GM21381 (cell line): Measurements from ENCODE around the gene TCF12.

Source experiments
- ATAC-seq: cut with Tn5 transposase; IDR thresholded peaks from one replicate; pipeline ENCODE4 v1.9.1; 2021; ENCODE audit warnings: mild to moderate bottlenecking, moderate library complexity; ENCODE audit not compliant: unreplicated experiment

The TCF12 gene

GRCh38 chr15:57327985-57328471, 409.6 kb downstream of the TCF12 start:
- no peak for ATAC-seq

DNA sequence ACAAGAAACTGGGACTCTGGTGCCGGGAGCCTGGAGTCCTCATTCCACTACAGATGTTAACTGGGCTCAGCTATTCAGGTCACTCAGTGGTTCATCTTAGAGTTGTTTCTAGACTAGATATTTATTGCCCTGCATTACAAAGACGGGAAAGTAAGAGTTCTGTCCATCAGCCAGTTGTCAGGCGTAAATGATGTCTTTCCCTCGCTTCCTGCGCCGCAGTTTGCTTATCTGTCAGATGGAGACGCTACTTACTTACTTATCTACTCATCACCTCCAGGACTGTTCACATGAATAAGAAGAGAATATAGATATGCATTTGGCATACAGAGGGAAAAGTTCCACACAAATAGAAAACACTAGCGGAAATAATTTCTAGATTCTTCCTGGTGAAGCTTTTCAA, 410.0 kb downstream of the TCF12 start:
- no peak for ATAC-seq

GRCh38 chr15:57328897-57329296, 410.5 kb downstream of the TCF12 start:
- ATAC-seq, result no peak

DNA sequence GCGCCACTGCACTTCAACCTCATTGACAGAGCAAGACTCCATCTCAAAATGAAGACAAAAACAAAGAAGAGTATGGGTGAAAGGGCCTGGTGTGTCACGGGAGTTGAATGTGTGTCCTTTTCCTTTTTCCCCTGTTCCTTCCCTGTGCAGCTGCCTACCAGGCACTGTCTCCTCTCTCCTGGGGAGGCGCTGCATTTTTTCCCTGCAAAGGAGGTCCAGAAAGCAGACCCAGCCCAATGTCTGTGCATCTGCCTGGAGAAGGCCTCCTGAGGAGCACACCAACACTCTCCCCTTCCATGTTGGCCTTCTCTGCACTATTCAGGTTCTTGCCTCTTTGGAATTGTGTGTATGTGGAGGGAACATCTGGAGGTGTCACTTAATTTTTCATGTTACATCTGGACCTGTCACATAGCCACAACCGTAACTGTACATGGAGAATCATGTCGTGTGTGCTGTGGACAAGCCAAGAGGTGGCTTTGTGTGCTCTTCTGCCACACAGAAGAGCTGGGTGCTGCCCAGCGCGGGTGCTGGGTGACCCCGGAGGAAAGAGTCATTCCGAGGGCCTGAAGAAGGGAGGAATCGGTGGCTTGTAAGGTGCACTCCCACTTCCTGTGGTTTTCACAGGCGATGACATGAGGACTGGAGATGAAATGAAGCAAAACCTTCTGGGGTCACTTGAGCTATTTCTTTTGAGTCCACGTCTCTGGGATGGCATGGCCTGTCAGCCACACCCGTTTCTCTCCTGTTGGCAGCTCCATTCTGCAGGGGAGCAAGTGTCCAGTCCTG, 411.3 kb downstream of the TCF12 start:
- ATAC-seq, result no peak

GRCh38 chr15:57330619-57331340, 412.3 kb downstream of the TCF12 start:
- no peak for ATAC-seq

DNA sequence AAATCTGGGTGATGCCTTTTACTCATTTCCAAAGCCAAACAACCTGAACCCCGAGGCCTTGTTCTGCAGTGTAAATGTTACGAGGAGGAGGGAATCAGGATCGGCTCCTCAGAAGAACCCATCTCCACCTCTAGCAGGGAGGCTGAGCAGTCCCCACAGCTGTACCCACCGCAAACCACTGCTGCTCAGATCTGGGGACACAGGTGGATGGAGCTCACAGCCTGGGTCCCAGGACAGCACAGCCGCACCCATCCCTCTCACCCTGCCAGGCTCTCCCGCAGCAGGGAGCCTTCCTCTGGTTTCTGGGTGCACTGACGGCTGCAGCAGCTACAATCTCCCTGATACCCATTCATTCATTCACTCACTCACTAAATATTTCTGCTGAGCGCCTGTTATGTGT, 413.9 kb downstream of the TCF12 start:
- no peak for ATAC-seq

DNA sequence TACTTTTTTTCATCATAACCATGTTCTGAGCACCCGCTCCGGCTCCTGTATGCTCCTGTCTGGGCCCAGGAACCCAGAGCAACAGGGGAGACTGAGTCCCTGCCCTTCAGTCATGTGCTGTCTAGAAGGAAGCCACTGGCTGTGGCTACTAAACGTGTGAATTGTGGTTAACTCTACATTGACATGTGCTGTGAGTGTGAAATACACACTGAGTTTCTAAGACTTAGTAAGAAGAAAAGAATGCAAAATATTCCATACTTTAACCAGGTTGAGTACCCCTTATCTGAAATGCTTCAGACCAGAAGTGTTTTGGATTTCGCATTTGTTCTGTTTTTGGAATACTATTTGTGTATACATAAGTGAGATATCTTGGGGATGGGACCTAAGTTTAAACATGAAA, 415.0 kb downstream of the TCF12 start:
- no peak for ATAC-seq

GRCh38 chr15:57334257-57334656, 415.8 kb downstream of the TCF12 start:
- no peak for ATAC-seq

DNA sequence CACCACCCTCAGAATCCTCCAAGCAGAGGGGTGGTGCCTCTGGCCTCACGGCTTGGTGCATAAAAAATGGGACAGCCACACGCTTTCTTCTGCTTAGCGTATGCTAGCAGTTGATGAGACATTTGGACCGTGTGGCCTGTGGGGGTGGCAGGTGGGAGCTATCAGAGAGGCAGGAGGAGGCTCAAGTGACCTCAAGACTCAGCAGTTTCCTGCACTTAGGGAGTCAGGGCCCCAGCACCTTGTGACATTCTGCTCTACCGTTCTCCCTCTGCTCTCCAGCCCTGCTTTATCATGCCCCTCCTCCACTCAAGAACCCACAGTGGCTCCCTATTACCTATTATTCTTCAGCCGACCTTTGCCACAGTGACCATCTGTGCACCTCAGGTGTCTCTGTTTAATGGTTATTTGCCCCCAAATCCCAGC, 416.9 kb downstream of the TCF12 start:
- ATAC-seq, result no peak

- ATAC-seq, result no peak
Observed at GRCh38 chr15:57335719-57336118, 417.3 kb downstream of the TCF12 start.

DNA sequence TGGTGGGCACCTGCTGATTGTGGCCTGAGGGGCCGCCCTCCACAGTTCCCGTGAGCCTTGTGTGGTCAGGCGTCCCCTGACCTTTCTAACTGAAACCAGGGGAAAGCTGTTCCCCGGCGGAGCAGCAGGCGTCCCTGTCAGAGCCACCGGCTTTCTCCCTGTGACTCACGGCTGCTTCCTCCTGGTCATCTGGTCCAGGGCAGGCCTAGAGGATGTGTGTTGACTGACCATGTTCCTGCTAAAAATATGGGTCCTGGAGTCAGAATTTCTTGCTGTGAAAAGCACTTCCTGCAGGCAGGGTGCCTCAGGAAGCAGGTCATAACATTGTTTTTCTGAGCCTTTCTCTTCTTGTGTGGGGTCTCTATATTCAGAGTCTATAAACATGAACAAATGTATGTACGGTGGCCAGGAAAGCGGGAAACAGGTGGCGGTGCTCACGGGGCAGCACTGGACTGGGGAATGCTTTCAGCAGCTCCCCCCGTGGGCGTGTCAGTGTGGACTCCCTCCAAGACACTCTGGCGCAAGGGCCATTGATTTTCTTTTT, 419.5 kb downstream of the TCF12 start:
- ATAC-seq, result no peak

DNA sequence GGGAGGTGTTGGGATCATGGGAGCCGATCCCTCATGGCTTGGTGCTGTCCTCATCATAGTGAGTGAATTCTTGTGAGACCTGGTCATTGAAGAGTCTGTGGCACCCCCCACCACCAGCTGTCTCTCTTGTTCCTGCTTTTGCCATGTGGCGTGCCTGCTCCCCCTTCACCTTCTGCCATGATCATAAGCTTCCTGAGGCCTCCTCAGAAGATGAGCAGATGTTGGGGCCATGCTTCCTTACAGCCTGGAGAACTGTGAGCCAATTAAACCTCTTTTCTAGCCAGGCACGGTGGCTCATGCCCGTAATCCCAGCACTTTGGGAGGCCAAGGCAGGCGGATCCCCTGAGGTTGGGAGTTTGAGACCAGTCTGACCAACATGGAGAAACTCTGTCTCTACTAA, 420.9 kb downstream of the TCF12 start:
- ATAC-seq, result no peak
